Suppressor macrophage treated with lipopolysaccharide for 4 hours (primary cell): ENCODE results near the gene CARF.
"Not testable (repeated sequence)": the region's sequence is repeated elsewhere in the genome, so short reads cannot be mapped to it uniquely, and the experiment has no call there.

Experiments used
- DNase-seq: peaks from one replicate; pipeline ENCODE4 v3.0.0-alpha.2; 2020

The CARF gene

GRCh38 chr2:202911512-202912341 lies at the start of gene CARF, which contains the start of gene WDR12:
Gene CARF (plus strand): TSS chr2:202912275. CDS start chr2:202941903, 29,628 bp downstream.
Gene WDR12 (minus strand): TSS chr2:202911673. CDS start chr2:202911476, 197 bp downstream.
- peak; percentile 95 for DNase-seq

- DNase-seq = peak; percentile 54
Observed at GRCh38 chr2:202870431-202871299, 41.4 kb upstream of the CARF start.

DNA sequence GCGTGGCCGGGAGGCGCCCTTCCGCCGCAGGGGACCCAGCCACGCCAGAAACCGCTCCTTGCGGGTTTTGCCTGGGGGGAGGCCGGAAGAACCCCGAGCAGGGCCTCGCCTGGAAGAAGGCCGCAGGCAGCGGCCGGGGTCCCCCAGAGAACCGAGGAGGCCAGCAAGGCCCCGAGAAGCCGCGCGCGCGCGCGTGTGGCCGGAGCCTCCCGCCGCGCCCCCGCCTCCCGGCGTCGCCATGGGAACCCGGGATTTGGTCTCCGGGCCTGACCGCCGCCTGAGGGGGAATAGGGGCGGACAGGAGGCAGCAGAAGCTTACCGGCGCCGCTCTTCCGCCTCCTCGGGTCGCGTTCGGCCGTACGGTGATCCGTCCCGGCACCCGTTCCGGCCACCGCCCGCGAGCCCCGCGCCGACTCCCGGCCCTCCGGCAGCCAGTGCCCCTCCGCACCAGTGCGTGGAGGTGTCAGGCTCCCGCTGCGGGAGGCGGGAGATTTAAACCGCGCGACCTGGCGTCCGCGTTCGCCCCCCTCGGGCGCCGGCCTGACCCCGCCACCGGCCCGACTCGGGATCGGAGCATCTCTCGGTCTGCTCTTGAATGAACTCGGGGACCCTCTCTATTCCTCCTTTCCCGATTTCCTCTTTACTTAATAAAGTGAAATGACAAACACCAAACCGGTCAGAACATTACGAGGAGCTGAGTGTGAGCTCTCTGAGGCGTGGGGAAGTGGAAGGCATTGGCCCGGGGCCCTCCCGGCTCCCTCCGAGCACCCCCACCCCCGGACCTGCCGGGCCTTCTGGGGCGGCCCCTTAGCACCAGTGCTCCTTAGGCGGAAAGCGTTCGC lies 40.6 kb upstream of the CARF start, which contains the start of gene ICA1L:
ICA1L (minus strand) TSS at position 467 of the 842 bp plus-strand sequence. CDS start 42,757 bp downstream, outside the sequence.
- DNase-seq = peak; percentile 54

DNA sequence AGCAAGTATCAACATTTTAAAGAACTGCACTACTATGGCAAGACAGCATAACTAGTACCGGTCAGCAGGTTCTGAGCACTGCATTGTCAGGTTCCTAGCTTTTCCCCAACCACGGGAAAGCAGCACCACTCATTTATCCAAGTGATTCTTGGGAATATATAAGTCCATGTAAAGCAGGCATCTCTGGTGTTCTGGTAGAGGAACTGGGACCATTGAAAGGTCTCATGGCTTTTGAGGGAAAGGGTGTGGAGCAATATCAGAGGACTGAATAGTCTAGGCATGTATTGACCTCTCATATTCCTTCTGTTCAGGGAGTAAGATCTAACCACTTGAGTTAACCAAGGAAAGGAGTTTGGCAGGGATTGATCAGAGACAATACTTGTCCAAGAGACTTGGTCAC lies 34.4 kb upstream of the CARF start:
- no peak for DNase-seq

GRCh38 chr2:202881570-202881969 lies 30.5 kb upstream of the CARF start:
- no peak for DNase-seq

- no peak for DNase-seq
Observed at GRCh38 chr2:202883987-202884675, 27.9 kb upstream of the CARF start.

- no peak for DNase-seq
Observed at GRCh38 chr2:202885190-202885589, 26.9 kb upstream of the CARF start.

GRCh38 chr2:202905507-202905906 lies 6.6 kb upstream of the CARF start:
- DNase-seq = not testable (repeated sequence)

DNA sequence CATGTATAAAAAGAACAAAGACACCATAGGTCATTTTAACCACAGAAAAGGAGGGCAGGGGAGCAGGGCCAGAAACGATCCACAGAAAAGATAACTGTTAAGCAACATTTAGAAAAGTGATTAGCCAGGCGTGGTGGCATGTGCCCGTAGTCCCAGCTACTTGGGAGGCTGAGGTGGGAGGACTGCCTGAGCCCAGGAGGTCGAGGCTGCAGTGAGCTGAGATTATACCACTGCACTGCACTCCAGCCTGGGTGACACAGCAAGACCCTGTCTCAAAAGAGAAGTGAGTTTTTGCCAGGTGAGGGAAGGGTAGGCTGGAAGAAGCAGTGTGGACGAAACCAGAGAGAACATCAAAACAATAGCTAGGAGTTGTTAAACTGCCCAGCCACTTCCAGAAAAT lies 3.9 kb upstream of the CARF start:
- no peak for DNase-seq

DNA sequence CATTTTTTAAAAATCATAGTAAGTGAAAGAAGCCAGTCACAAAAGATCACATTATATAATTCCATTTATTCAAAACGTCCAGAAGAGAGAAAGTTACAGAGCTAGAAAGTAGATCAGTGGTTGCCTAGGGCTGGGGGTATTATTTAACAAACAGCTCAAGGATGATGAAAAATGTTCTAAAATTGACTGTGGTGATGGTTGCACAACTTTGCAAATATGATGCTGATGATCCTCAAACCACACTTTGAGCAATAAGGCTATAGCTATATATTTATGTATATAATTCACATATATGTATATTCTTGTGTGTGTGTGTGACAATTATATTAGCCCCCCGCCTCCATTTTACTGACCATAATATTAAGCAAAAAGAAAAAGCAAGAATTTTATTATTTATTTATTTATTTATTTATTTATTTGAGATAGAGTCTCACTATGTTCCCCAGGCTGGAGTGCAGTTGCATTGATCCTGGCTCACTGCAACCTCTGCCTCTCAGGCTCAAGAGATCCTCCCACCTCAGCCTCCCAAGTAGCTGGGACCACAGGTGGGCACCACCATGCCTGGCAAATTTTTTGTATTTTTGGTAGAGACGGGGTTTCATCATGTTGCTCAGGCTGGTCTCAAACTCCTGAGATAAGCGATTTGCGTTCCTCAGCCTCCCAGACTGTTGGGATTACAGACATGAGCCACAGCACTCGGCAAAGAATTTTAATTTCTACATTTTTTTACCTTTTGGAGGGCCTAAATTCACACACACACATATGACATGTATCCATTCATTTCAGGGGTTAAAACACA lies 2.5 kb upstream of the CARF start:
- no peak for DNase-seq

DNA sequence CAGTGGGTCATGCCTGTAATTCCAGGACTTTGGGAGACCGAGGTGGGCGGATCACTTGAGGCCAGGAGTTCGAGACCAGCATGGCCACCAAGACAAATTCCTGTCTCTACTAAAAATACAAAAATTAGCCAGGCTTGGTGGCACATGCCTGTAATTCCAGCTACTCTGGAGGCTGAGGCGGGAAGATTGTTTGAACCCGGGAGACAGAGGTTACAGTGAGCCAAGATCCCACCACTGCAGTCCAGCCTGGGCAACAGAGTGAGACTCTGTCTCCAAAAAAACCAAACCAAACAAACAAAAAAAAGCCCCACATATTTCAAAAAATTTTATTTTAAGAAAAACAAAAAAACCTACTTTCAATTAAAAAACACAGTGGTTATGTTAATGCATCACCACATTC lies 1.8 kb upstream of the CARF start:
- not testable (repeated sequence) for DNase-seq

GRCh38 chr2:202910698-202911097 lies 1.4 kb upstream of the CARF start:
- no peak for DNase-seq

DNA sequence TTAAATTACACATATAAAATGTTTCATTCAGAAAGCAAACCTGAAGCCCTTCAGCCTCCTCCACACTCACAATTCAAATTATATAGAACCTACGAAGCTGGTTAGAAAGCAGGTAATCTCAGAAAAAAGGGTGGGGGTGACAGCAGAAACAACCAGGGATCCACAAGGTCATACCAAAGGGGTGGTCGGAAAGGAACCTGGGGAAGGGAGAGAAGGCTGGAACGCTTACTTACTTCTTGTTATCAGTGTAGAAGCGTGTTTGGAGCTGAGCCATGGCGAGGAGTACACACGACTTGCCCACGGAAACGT lies 918 bp upstream of the CARF start:
- no peak for DNase-seq

GRCh38 chr2:202912342-202913201 lies 497 bp downstream of the CARF start:
- DNase-seq = not testable (repeated sequence)

DNA sequence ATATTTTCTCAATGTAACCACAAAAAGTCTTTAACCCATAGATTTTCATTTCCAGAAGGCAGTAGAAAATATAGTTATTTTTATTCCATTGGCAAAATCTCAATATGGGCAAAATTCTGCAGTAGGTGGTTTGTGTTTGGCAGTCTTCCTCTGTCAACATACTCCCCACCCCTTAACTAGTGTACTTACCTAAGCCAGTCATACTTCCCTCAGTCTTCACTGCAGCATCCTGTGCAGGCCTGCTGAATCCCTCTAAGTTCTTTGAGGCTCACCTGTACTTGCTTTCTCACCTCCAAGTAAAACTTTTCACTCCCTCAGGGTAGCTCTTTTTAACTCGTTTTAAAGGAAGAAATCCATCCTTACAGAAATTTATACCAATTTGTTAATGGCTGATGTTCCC lies 6.8 kb downstream of the CARF start:
- no peak for DNase-seq

- DNase-seq = no peak
Observed at GRCh38 chr2:202932425-202933138, 20.5 kb downstream of the CARF start.

- no peak for DNase-seq
Observed at GRCh38 chr2:202933139-202933510, 21.1 kb downstream of the CARF start.

DNA sequence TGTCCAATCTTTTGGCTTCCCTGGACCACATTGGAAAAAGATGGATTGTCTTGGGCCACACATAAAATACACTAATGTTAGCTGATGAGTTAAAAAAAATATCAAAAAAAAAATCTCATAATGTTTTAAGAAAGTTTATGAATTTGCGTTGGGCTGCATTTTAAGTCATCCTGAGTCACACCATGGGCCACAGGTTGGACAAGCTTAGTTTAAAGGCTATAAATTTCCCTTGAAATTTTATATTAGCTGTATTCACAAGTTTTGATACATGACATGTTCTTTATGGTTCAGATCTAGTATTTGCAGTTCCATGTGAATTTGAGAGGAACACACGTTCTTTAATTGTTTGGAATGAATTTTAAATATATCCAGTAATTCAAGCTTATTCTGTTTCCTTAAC lies 21.9 kb downstream of the CARF start:
- DNase-seq = no peak

DNA sequence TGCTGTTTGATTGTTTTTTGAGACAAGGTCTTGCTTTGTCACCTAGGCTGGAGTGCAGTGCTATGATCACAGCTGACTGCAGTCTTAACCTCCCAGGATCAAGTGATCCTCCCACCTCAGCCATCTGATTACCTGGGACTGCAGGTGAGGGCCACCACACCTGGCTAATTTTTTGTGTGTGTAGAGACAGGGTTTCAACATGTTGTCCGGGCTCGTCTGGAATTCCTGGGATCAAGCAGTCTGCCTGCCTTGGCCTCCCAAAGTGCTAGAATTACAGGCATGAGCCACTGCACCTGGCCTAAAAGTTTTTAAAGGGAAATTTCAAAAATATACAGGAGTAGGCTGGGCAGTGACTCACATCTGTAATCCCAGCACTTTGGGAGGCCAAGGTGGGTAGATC lies 22.4 kb downstream of the CARF start:
- no peak for DNase-seq

DNA sequence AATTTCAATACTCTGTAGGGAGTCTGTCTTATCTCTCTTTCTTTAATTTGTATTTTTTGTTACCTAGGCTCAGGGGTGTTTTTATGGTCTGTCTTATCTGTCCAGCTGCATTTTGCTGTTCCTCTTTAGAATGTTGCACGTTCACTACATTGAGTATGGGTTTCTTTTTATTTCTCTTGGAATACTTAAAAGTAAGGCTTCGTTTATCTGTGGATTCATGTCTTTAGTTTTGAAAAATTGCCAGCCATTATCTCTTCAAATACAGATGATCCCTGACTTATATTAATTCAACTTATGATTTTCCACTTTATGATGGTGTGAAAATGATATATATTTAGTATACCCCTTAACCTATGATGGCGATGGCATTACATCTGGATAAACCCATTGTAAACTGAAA lies 26.9 kb downstream of the CARF start:
- DNase-seq = no peak
